Measurements from ENCODE around the gene CRISP1.
"Not testable (repeated sequence)": the region's sequence is repeated elsewhere in the genome, so short reads cannot be mapped to it uniquely, and the experiment has no call there.

Gene CRISP1

DNA sequence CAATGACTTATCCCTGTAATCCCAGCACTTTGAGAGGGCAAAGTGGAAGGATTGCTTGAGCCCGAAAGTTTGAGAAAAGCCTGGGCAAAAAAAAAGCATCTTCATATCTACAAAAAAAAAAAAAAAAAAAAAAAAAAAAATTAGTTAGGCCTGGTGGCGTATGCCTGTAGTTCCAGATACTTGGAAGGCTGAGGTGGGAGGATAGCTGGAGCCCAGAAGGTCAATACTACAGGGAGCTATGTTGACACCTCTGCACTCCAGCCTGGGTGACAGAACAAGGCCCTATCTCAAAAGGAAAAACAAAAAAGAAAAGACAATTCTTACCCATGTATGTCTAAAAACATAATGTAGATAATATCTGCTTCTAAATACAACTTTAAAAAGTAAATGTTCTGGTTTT, 27.2 kb downstream of the CRISP1 start:
- DNase-seq: no peak

DNA sequence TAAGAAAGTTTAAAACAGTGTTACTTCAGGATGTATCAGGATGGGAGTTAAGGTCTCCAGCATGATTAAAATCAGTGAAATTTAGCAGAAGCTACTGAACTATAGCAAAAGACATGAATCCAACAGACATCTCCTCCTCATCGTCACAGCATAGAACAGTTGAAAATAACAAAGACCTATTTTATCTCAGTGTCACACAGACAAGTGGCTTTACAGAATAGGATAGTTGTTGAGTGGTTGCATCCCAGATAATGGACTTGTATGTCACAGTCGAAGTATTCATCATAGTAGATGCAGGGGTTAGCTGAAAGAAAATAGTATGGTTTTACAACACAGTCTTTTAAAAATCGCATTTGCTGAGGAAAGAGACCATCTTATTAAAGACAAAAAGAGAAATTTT, 31.2 kb downstream of the CRISP1 start:
- no peak for DNase-seq

DNA sequence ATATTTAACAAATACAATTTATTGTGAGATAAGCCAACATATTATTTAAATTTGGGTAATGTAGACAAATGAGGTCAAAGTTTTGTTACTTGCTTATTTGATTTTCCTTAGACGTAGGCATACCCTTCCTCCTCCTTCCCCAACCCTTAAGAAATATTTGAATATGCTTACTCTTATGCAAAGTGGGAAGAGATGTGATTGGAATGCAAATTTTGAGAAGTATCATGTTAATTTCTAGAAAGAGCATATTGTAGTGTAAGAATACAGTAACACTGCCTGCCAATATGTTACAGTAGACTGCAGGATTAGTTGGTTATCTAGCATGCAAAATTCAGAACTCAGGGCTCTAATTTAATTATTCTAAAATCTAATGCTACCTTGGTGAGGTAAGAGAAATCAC, 32.9 kb downstream of the CRISP1 start:
- DNase-seq: no peak

DNA sequence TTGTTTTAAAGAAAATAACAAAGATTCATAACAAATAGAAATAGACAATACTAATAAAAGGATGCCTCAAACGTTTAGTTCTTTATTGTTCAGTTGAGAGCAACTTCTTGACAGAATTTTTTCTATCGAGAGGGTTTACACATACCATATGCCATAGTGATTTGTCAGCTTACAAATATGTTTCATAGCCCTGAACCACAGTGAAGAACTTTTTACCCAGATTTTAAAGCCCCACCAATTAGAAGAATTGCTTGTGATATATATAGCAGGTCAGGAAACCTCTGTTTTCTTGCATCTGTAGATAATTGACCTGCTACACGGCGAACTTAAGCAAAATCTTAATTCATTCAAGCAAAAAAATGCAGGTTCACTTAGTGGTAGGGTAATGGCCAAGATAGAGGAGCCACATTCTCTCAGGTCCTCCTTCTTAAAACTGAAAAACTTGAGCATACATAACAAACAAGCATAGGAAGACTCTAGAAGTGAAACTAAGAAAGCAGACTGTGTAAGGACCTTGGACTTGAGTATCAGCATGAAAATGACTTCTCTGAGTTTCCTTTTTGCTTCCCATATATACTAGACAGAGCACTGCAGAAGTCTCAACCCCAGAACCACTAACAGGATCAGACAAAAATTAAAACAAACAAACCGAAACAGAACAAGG, 39.5 kb downstream of the CRISP1 start:
- no peak for DNase-seq

DNA sequence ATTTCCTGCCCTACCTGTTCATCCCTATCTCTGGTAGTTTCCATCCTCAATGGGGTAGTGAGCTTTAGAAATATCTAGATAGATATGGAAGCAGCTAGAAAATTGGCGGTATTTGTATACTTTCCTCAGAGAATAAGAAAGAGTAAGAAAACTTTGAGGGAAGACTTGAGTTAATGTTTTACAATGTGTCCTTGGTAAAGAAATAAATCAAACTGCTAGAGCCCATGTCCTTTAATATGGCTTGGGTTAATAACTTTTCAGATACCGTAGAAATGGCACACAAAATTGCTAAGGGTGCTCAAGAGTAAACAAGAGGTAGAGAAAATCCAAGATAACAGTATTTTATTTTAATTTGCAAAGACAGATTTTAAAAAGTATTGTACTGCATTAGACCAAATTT, 51.2 kb downstream of the CRISP1 start:
- DNase-seq: no peak

GRCh38 chr6:49813248-49813647, 53.1 kb downstream of the CRISP1 start:
- DNase-seq: no peak

- DNase-seq: no peak
Observed at GRCh38 chr6:49806145-49806544, 60.2 kb downstream of the CRISP1 start.

- no peak for DNase-seq
Observed at GRCh38 chr6:49805246-49805645, 61.1 kb downstream of the CRISP1 start.

GRCh38 chr6:49801525-49801924, 64.8 kb downstream of the CRISP1 start:
- no peak for DNase-seq

DNA sequence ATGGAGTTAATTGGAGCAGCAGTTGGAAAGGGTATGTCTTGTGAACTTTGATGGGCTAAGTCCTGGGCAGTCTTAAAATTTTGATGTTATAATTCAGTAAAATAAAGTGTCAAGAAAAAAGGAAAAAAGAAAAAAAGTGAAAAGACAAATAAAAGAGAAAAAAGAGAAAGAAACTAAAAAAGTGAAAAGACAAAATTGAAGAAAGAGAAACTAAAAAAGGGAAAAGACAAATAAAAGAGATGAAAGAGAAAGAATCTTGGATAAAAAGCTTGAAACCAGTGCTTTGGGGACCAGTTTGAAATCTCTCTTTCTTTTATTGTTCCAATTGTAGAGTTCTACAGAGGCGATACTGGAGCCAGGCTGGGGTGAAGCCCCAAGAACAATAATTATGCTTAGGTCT, 67.2 kb downstream of the CRISP1 start:
- DNase-seq: no peak

- not testable (repeated sequence) for DNase-seq
Observed at GRCh38 chr6:49796842-49797455, 69.4 kb downstream of the CRISP1 start.

- no peak for DNase-seq
Observed at GRCh38 chr6:49790341-49790740, 76.0 kb downstream of the CRISP1 start.

DNA sequence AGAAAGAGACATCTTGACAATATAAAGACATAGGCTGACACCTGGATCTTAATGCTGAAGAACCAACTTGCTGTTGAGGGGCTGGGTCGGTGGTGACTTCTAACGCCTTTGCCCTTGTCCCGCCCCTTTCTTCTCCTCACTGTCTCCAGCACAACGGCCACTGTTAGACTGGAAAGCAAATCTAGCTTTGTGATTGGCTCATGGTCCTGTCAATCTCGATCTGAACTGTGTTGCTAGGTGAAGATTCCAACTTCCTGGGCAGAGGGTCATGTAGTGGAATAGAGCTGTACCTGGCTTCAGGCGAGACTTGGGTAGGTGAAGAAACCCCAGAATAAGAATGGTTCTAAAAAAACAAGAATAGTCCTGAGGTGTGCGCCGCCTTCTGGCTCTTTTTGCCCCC, 79.2 kb downstream of the CRISP1 start, which contains the start of gene PGK2:
Gene PGK2, minus strand, starts transcription at position 110 of the 400 bp plus-strand sequence. Its CDS starts 98 bp downstream, at position 12.
- no peak for DNase-seq

DNA sequence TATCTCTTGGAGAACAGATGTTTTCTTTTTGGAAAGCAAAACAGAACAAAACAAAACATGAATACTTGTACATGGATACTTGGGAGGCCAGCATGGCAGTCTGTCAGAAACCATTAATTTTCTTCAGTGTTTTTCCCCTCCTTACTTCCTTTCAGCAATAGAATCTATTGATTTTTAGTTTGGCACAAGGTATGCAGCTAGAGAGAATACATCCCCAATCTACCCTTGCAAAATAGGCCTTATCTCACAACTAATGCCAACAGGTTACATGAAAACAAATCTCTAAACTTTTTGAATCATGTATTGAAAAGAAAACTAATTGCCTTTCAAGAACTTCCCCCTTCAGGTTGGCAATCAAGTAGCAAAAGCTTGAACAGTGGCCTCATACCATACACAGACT, 82.1 kb downstream of the CRISP1 start:
- DNase-seq: no peak
